ENCODE measurements around the gene KHNYN.

Gene KHNYN

GRCh38 chr14:24401810-24402702 is 27.7 kb upstream of the KHNYN start:
- no peak for FAIRE-seq

DNA sequence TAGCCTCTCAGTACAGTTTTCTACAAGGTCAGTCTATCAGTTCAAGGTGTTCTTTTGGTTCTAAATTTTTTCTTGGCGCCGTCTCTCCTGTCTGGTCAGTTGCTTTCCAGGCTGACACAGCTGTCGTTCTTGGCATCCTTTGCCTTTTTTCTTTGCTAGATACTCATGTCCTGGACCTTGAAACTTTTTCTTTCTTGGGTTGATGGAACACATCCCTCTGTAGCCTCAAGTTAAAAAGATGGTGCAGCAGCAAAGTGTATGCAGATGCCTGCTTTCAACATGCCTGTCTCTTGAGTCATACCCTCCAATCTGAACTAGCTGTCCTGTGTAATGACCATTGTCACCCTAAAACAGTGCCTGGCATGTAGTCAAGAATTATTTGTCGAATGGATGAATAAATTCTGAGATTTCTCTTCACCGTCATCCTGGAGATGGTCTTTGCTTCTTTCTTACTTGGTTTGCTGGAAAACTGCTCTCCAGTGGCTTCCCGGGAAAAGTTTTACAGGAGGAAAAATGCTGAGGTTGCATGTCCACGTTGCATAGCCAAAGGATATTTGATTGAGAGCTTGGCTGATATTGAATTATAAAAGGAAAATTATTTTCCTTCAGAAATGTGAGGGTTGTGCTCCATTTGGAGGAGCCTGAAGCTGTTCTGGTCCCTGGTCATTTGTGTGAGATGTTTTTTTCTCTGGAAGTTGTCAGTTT is 26.3 kb upstream of the KHNYN start:
- no peak for FAIRE-seq

DNA sequence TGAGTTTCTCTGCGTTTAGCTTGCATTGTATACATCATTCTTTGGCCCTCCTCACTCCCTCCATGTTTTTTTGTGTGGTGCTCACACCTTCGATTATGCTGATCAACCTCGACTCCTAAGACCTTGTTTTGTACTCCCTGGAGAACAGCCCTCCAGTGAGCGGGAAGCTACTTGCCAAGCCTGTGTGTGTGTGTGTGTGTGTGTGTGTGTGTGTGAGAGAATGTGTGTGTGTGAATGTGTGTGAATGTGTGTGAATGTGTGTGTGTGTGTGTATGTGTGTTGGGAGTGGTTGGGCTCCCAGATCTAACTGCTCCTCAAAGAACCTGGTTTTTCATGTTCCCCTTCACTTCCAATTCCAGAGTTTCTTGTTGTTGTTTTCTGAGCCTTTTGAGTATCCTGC is 24.9 kb upstream of the KHNYN start:
- FAIRE-seq, result no peak

DNA sequence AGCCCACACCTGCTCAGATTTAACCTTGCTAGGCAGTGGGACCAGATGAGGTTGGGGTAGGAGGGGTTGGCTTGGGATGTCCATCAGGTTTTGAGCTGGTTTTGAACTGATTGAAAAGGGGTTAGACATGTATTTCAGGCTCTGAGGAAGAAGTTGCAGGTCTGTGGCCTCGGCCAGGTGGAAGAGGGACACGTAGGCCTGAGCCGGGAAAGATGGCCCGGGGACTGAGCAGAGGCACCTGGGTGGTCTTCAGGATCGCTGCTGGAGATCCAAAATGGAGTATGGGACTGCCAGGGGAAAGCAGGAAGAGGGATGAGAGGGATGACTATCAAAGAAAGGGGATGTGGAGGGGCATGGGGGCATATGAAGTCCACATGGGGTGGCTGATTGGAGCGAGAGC is 23.3 kb upstream of the KHNYN start:
- FAIRE-seq, result no peak

GRCh38 chr14:24407608-24408325 is 22.0 kb upstream of the KHNYN start:
- FAIRE-seq, result no peak

GRCh38 chr14:24408764-24409163 is 21.0 kb upstream of the KHNYN start:
- FAIRE-seq, result no peak

GRCh38 chr14:24409192-24409591 is 20.6 kb upstream of the KHNYN start:
- FAIRE-seq, result no peak

DNA sequence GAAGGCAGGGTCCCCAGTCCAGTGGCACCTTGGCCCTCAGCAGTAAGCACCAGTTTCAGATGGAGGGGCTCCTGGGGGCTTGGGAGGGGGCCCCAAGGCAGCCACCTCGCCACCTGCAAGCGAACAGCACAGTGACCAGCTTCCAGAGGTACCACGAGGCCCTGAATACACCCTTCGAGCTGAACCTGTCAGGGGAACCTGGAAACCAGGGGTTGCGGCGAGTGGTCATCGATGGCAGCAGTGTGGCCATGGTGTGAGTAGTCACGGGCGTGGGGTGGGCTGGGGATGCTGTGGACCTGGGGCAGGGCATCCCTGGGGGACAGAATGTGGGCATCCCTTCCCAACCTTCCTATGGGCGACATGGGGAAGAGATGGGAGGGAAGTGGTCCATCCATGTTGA is 19.8 kb upstream of the KHNYN start:
- no peak for FAIRE-seq

DNA sequence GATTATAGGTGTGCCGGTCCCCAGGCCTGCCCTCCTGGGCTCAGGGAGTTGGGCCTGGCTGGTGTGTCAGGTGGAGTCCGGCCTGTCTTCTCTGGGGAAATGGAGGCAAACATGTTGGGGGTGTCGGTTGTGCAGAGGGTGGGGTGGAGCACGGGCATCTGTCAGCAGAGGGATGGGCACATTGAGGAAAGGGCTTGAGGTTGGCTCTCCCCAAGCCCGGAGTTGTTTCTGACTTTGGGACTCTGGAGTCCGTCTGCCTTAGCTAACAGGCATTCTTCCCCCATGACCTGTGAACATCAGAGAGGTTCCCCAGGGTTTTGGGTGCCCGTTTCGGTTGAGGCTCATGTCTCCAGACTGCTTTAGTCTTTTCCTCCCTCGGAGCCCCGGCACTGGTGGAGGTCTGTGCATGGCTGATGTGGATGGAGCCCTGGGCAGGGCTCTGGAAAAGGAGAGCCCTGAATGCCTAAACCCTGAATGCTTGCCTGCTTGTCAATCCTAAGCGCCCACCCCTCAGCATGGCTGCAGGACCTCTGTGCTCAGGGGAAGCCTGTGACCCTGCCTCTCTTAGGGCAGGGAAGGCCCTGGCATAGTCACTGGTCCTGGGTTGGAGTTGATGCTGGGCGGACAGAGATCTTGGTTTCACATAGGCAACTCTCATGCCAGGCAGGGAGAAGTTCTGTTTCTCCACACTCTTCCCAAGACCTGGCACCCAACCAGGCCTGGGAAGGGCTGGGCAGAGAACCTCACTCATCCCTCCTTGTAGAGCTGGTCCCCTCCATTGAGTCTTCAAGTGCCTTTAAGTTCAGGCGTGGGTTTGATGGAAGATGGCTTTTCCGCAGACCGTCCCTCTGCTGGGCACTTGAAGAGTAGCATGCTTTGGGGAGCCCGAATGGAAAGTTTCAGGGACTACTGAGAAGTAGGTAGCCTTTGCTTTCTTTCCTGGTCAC is 18.0 kb upstream of the KHNYN start:
- FAIRE-seq, result no peak

DNA sequence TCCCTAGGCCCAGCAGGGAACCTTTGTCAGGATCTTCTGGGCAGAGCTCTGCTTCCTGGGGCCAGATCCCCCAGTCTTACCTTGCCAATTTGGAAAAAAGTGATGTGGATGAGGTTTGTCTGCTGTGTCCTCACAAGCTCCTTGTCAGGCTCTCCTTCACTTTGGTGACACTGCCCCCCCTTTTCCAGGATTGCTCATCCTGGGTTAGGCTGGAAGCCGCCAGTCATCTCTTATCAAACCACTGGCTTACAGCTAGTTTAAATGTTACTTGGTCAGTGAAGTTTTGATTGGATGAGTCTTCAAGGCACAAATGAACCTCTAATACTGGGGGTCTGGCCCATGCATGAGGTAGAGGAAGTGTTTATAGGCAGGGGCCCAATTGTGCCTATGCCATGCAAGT is 15.7 kb upstream of the KHNYN start:
- FAIRE-seq, result no peak

DNA sequence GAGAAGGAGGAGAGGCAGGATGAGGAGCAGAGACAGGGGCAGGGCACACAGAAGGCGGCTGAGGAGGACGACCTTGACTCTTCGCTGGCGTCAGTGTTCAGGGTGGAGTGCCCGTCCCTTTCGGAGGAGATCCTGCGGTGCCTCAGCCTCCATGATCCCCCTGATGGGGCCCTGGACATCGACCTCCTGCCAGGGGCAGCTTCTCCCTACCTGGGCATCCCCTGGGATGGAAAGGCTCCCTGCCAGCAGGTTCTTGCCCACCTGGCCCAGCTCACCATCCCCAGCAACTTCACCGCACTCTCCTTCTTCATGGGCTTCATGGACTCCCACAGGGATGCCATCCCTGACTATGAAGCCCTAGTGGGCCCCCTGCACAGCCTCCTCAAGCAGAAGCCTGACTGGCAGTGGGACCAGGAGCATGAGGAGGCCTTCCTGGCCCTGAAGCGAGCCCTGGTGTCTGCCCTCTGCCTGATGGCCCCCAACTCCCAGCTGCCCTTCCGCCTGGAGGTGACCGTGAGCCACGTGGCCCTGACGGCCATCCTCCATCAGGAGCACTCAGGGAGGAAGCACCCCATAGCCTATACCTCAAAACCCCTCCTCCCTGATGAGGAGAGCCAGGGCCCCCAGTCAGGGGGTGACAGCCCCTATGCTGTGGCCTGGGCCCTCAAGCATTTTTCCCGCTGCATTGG is 14.9 kb upstream of the KHNYN start:
- FAIRE-seq, result no peak

DNA sequence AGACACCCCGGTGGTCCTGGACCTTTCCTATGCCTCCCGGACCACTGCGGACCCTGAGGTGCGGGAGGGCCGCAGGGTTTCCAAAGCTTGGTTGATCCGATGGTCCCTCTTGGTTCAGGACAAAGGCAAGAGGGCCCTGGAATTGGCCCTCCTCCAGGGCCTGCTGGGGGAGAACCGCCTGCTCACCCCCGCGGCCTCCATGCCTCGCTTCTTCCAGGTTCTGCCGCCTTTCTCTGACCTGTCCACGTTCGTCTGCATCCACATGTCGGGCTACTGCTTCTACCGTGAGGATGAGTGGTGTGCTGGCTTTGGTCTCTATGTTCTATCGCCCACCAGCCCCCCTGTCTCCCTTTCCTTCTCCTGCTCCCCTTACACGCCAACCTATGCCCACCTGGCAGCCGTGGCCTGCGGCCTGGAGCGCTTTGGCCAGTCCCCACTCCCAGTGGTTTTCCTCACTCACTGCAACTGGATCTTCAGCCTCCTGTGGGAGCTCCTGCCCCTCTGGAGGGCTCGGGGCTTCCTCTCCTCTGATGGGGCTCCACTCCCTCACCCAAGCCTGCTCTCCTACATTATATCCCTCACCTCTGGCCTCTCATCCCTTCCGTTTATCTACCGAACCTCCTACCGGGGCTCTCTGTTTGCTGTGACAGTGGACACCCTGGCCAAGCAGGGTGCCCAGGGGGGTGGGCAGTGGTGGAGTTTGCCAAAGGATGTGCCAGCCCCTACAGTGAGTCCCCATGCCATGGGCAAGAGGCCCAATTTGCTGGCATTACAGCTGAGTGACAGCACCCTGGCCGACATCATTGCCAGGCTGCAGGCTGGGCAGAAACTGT is 14.1 kb upstream of the KHNYN start:
- FAIRE-seq, result no peak

DNA sequence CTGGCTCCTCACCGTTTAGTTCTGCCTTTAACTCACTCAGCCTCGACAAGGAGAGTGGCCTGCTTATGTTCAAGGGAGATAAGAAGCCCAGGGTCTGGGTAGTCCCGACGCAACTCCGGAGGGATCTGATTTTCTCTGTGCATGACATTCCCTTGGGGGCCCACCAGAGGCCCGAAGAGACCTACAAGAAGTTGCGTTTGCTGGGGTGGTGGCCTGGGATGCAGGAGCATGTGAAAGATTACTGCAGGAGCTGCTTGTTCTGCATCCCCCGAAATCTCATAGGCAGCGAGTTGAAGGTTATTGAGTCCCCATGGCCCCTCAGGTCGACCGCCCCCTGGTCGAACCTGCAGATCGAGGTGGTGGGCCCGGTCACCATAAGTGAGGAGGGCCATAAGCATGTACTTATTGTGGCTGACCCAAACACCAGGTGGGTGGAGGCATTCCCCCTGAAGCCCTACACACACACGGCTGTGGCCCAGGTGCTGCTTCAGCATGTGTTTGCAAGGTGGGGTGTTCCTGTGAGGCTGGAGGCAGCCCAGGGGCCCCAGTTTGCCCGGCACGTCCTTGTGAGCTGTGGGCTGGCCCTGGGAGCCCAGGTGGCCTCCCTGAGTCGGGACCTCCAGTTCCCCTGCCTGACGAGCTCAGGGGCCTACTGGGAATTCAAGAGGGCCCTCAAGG is 13.4 kb upstream of the KHNYN start:
- FAIRE-seq, result no peak

DNA sequence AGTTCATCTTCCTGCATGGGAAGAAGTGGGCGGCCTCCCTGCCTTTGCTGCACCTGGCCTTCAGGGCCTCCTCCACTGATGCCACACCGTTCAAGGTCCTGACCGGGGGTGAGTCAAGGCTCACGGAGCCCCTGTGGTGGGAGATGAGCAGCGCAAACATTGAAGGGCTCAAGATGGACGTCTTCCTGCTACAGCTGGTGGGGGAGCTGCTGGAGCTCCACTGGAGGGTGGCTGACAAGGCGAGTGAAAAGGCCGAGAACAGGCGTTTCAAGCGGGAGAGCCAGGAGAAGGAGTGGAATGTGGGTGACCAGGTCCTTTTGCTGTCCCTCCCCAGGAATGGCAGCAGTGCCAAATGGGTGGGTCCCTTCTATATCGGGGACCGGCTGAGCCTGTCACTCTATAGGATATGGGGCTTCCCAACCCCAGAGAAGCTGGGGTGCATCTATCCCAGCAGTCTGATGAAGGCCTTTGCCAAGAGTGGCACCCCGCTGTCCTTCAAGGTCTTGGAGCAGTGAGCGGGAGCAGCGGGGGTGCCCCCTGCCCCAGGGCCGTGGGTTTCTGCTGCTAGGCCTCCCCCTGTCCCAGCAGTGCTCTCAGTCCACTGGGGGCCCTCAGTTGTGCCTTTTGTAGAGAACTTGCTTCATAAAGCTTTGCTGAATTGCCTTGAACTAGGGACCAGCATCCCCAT is 12.7 kb upstream of the KHNYN start:
- no peak for FAIRE-seq

- no peak for FAIRE-seq
Observed at GRCh38 chr14:24417832-24418491, 11.8 kb upstream of the KHNYN start.

DNA sequence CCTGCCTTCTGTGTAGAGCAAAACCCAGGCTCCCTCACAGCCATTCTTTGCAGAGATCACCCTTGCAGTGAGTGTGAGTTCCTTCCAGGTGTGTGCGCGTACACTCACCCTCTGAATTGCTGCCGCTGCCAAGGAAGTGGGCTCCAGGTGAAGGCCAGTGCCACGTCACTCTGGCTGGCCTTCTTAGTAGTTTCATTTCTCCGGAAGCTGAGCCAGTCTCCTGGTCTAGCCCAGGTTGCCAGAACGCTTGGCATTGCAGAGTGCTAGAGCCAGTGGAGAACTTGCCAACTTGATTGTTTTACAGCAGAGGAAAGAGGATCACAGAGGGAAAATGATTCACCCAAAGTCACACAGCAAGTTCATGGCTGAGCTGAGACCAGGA is 11.3 kb upstream of the KHNYN start:
- no peak for FAIRE-seq

GRCh38 chr14:24422261-24422660 is 7.5 kb upstream of the KHNYN start:
- FAIRE-seq, result no peak

DNA sequence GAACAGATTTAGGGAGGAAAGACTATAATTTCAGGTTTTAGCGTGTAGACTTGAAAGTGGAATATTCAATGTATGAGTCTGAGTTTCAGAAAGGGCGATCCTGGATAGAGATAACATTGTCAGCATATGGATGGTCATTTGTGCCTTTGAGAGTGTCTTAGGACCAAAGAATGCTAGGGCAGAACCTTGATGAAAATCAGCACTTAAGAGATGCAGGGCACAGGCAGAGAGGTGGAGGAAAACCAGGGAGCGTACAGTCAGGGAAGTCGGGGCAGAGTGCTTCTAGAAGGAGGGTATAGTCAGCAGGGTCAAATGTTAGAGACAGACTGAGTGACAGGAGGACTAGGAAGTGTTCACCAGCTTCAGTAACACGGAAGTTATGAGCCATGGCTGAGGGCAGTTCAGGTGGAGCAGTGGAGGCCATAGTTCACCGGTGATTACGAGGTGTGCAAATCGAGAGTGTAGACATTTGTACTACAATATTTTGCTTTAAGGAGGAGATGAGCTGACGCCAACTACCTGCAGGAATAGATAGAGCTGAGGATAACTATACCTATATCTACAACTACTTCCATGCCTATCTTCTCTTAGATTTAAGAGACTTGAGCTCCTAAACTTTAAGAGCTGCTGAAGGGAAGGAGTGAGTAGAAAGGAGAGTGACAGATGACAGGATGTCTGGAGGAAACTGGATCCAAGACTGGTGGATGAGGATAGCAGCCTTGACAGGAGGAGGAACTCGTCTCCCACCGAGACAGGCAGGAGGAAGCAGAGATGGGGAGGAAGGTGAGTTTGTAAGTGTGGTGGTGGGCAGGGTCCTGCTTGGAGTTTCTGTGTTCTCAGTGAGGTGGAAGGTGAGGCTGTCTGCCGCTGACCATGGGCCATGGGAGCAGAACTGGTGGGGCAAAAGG is 6.8 kb upstream of the KHNYN start:
- no peak for FAIRE-seq

Measured in endometrium (tissue), 2 donors.